Stimulated activated CD4-positive, alpha-beta T cell treated with anti-CD3 and anti-CD28 coated beads, Interleukin-1b, Interleukin-23, amount 100 ng/mL, for 24 hours (primary cell): ENCODE measurements around the gene PSAPL1.
"Not testable (repeated sequence)": the region's sequence is repeated elsewhere in the genome, so short reads cannot be mapped to it uniquely, and the experiment has no call there.

Experiments used
- DNase-seq, 4 experiments: peaks; one replicate each; pipeline ENCODE4 v3.0.0-alpha.2; 2020; ENCODE audit warnings: low read depth in 4 of 4, low spot score in 1 of 4

PSAPL1 gene

GRCh38 chr4:7459471-7459870, 24.7 kb upstream of the PSAPL1 start:
- no peak for DNase-seq

- DNase-seq: no peak
These were observed 23.7 kb upstream of the PSAPL1 start for GRCh38 chr4:7458477-7458876.

GRCh38 chr4:7458066-7458425, 23.3 kb upstream of the PSAPL1 start:
- no peak for DNase-seq

- no peak for DNase-seq
These were observed 22.7 kb upstream of the PSAPL1 start for GRCh38 chr4:7457201-7458065.

- DNase-seq: not testable (repeated sequence)
These were observed 18.1 kb upstream of the PSAPL1 start for GRCh38 chr4:7452802-7453201.

- no peak for DNase-seq
These were observed 17.1 kb upstream of the PSAPL1 start for GRCh38 chr4:7451800-7452199.

- no peak for DNase-seq
These were observed 16.7 kb upstream of the PSAPL1 start for GRCh38 chr4:7451434-7451789.

GRCh38 chr4:7450775-7451433, 16.2 kb upstream of the PSAPL1 start:
- no peak for DNase-seq

GRCh38 chr4:7448036-7448435, 13.3 kb upstream of the PSAPL1 start:
- no peak for DNase-seq

GRCh38 chr4:7447236-7447635, 12.5 kb upstream of the PSAPL1 start:
- no peak for DNase-seq

- no peak for DNase-seq
These were observed 10.0 kb upstream of the PSAPL1 start for GRCh38 chr4:7444731-7445130.

- no peak for DNase-seq
These were observed 9.6 kb upstream of the PSAPL1 start for GRCh38 chr4:7444314-7444713.

GRCh38 chr4:7442574-7443162, 7.9 kb upstream of the PSAPL1 start:
- DNase-seq: no peak

- DNase-seq: no peak
These were observed 6.5 kb upstream of the PSAPL1 start for GRCh38 chr4:7441201-7441600.

- DNase-seq: no peak
These were observed 5.0 kb upstream of the PSAPL1 start for GRCh38 chr4:7439699-7440098.

GRCh38 chr4:7436256-7436655, 1.5 kb upstream of the PSAPL1 start:
- DNase-seq: no peak

GRCh38 chr4:7435471-7436061, 836 bp upstream of the PSAPL1 start:
- DNase-seq: no peak

GRCh38 chr4:7434141-7434765, 477 bp downstream of the PSAPL1 start:
- no peak for DNase-seq

- DNase-seq: no peak
These were observed 1.2 kb downstream of the PSAPL1 start for GRCh38 chr4:7433376-7434140.

- DNase-seq: no peak
These were observed 2.0 kb downstream of the PSAPL1 start for GRCh38 chr4:7432531-7433375.
